Measurements from ENCODE around the gene STXBP5. TPM values are rescaled to one million over a fixed set of nuclear protein-coding genes. Genes with fewer than 3 reads are reported as not detected.

STXBP5 gene
- total RNA-seq, 1 experiment from 2014 or later = 11.6 TPM

DNA sequence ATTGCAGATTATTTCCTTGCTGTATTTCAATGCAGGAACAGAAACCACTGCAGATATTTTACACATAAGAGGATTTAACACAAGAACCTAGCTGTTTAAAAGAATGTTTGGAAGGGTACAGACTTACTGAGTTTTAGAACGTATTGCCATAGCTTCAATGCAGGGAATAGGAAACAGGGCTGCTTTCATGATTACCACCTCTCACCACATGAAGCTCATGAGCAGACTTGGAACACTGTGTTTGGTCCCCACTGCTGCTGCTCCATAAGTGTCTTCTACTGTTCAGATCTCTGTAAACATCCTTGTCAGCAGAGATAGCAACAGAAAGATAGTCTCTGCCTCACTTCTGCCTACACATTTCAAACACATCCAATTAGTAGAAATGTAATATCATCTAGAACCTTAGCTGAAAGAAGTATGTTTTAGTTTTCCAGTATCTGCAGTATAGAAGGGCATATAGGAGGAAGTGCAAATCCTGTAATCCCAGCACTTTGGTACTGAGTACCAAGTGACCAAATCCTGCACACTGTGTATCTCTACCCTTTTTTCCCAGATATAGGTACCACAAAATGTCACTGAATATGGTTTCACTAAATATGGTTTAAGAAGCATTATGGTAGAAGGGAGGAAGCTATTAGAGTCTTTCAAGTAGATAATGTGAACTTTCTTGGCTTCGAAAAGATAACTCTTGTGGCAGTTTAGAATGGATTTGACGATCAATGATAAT, 51.9 kb downstream of the STXBP5 start:
- no peaks in the 10 kb centered on the region for H4K20me1 ChIP-seq (ENCODE audit: control insufficient read depth, insufficient read depth, insufficient read length)
- Mint-ChIP-seq H3K27me3 (ENCODE audit: low read depth) (no peaks in the 10 kb centered on the region), H3K9me3 (peaks cover 5 to 18% of the 10 kb centered on the region in 2 experiments; a peak in 3 of 5 replicates), H3K27ac (no peak overlapping the region), H3K4me1 (no peaks in the 10 kb centered on the region), H3K36me3 (ENCODE audit: insufficient read depth in 1 of 3, low read depth in 3 of 3) (peaks cover 19 to 27% (median 27%) of the 10 kb centered on the region in 3 experiments), H3K4me3 (no peak overlapping the region)
- no peak overlapping the region for H2AK5ac ChIP-seq (ENCODE audit: insufficient read length, low read length)
- H3K23ac ChIP-seq (ENCODE audit: insufficient read length, low read depth, low read length) = no peak overlapping the region
- no peak overlapping the region for H2AFZ ChIP-seq (ENCODE audit: low read length)
- H2BK120ac ChIP-seq (ENCODE audit: low read depth, low read length, poor library complexity, severe bottlenecking) = no peak overlapping the region
- no peak overlapping the region for H4K91ac ChIP-seq (ENCODE audit: insufficient read length, low read depth, low read length)
- no peaks in the 10 kb centered on the region for H3K4me1 ChIP-seq (ENCODE audit: insufficient read depth, low read length)
- TF ChIP-seq, protein P1, sequence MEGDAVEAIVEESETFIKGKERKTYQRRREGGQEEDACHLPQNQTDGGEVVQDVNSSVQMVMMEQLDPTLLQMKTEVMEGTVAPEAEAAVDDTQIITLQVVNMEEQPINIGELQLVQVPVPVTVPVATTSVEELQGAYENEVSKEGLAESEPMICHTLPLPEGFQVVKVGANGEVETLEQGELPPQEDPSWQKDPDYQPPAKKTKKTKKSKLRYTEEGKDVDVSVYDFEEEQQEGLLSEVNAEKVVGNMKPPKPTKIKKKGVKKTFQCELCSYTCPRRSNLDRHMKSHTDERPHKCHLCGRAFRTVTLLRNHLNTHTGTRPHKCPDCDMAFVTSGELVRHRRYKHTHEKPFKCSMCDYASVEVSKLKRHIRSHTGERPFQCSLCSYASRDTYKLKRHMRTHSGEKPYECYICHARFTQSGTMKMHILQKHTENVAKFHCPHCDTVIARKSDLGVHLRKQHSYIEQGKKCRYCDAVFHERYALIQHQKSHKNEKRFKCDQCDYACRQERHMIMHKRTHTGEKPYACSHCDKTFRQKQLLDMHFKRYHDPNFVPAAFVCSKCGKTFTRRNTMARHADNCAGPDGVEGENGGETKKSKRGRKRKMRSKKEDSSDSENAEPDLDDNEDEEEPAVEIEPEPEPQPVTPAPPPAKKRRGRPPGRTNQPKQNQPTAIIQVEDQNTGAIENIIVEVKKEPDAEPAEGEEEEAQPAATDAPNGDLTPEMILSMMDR (conservative IDR thresholded peaks at IDR 0.05) = no peak
- no peak overlapping the region for H2BK12ac ChIP-seq (ENCODE audit: insufficient read length, low read depth, low read length)
- H3T11ph ChIP-seq (ENCODE audit: low read length) = no peak overlapping the region
- H3K4me2 ChIP-seq (ENCODE audit: insufficient read depth, insufficient read length, low read length) = no peak overlapping the region
- no peaks in the 10 kb centered on the region for H3K79me1 ChIP-seq (ENCODE audit: insufficient read depth, low read depth, low read length, poor library complexity, severe bottlenecking)
- no peak overlapping the region for H3K14ac ChIP-seq (ENCODE audit: insufficient read depth, low read length)
- H3K27me3 ChIP-seq (ENCODE audit: insufficient read depth, low read length) = no peaks in the 10 kb centered on the region
- H3K27ac ChIP-seq (ENCODE audit: insufficient read length, low read depth, low read length) = no peak overlapping the region
- H3K18ac ChIP-seq (ENCODE audit: insufficient read length, low read depth, low read length) = no peak overlapping the region
- no CpG with 5 or more reads among the region's 3 CpGs for WGBS (ENCODE audit: extremely low coverage, insufficient read length, low lambda C conversion rate)
- H4K8ac ChIP-seq (replicated peaks; ENCODE audit: insufficient read length, low read depth, low read length) = no peak overlapping the region
- no peaks in the 10 kb centered on the region for H3K9me3 ChIP-seq (ENCODE audit: control insufficient read depth, low read depth, low read length)
- no peak for DNase-seq
- H3K79me2 ChIP-seq (ENCODE audit: insufficient read depth, low read length) = no peaks in the 10 kb centered on the region
- H3K23me2 ChIP-seq (ENCODE audit: insufficient read length, low read depth, low read length, poor library complexity, severe bottlenecking) = no peaks in the 10 kb centered on the region
- no peak overlapping the region for H2BK5ac ChIP-seq (ENCODE audit: insufficient read length, low read length)
- H3K9ac ChIP-seq (ENCODE audit: extremely low read depth, insufficient read length, low read length) = no peak overlapping the region
- no peak overlapping the region for H2BK20ac ChIP-seq (ENCODE audit: low read depth, low read length, poor library complexity, severe bottlenecking)
- H3K4ac ChIP-seq (ENCODE audit: low read depth, low read length) = no peak overlapping the region
- no peak overlapping the region for H4K5ac ChIP-seq (ENCODE audit: insufficient read length, low read depth, low read length)
- H2BK15ac ChIP-seq (ENCODE audit: low read depth, low read length) = no peak overlapping the region
- H3K56ac ChIP-seq (ENCODE audit: insufficient read length, low read depth, low read length) = no peak overlapping the region

Data from H9 (cell line).